Spleen (tissue), 11 donors: ENCODE results near the gene SKOR1. TPM values are rescaled to one million over a fixed set of nuclear protein-coding genes. Genes with fewer than 3 reads are reported as not detected.

Experiments used
- DNase-seq: peaks from one replicate; pipeline ENCODE4 v3.0.0-alpha.2; 2020
- H3K27ac ChIP-seq, 8 donors: fragments of 200-600 bp; sonication (generic) in 7 of 8; 1 replicate in 4 of 8; 2 replicates in 4 of 8; pipeline versions ENCODE4 v1.5.0 to v1.8.0; 2016 to 2021; ENCODE audit warnings: inconsistent platforms in 4 of 8, mild to moderate bottlenecking in 4 of 8, moderate library complexity in 1 of 8
- H3K27me3 ChIP-seq, 7 donors: fragments of 200-600 bp; sonication (generic) in 6 of 7; replicated peaks in 1 of 7; 1 replicate in 4 of 7; 2 replicates in 3 of 7; pipeline versions ENCODE4 v1.5.0 to v1.8.0; 2016 to 2021; ENCODE audit warnings: inconsistent platforms in 3 of 7, mild to moderate bottlenecking in 1 of 7
- H3K36me3 ChIP-seq, 6 donors: fragments of 200-600 bp; sonication (generic) in 5 of 6; 1 replicate in 4 of 6; 2 replicates in 2 of 6; pipeline versions ENCODE4 v1.5.0 to v1.8.0; 2016 to 2021; ENCODE audit warnings: inconsistent platforms in 2 of 6
- H3K4me1 ChIP-seq, 6 donors: fragments of 200-600 bp; sonication (generic) in 5 of 6; 1 replicate in 3 of 6; 2 replicates in 3 of 6; pipeline versions ENCODE4 v1.5.0 to v1.8.0; 2016 to 2021; ENCODE audit warnings: inconsistent platforms in 3 of 6
- H3K4me3 ChIP-seq, 8 donors: fragments of 200-600 bp; sonication (generic) in 7 of 8; 1 replicate in 4 of 8; 2 replicates in 4 of 8; pipeline versions ENCODE4 v1.5.0 to v1.8.0; 2016 to 2021; ENCODE audit warnings: inconsistent platforms in 4 of 8, mild to moderate bottlenecking in 4 of 8, moderate library complexity in 2 of 8
- H3K9me3 ChIP-seq, 8 donors: fragments of 200-600 bp; sonication (generic) in 7 of 8; 1 replicate in 4 of 8; 2 replicates in 4 of 8; pipeline versions ENCODE4 v1.5.0 to v1.8.0; 2016 to 2021; ENCODE audit warnings: inconsistent platforms in 4 of 8
- POLR2A ChIP-seq, 3 donors: fragments of 450-650 bp; IDR thresholded peaks; one replicate each; pipeline ENCODE4 v1.5.1; 2017; ENCODE audit warnings: antibody characterized with exemption in 3 of 3, mild to moderate bottlenecking in 1 of 3
- POLR2AphosphoS5 ChIP-seq, 3 donors: sonication (generic); formaldehyde crosslinking; IDR thresholded peaks; one replicate each; pipeline ENCODE4 v1.5.1; 2017; ENCODE audit warnings: antibody characterized with exemption in 3 of 3
- WGBS, 5 donors: extraction: QIAGEN DNeasy Blood & Tissue Kit in 3 of 5; methylation state at CpG; one replicate each; pipeline versions ENCODE4 v1.1.5 to v1.1.7; 2013 to 2018; 5-methylcytosine and 5-hydroxymethylcytosine counted together
- intact Hi-C: fragments of 100-400 bp; cut with DNase I; formaldehyde crosslinking; loops from one replicate; pipeline ENCODE4 v1.15.0; 2023; ENCODE audit warnings: low total_unique reads
- polyA plus RNA-seq, 3 donors: library from polyadenylated mRNA; stranded (reverse); fragments of 200-250 nt; gene quantifications; one replicate each; pipeline ENCODE4 v1.2.1, GENCODE V29; 2013
- total RNA-seq, 7 donors: library from RNA; depleted of rRNA in 3 of 7; stranded (reverse); fragments of >200 nt in 3 of 7; fragmentation: NEBNext Ultra II Directional in 4 of 7; extraction: Animal tissue kit (Norgen Biotek cat#: 25700) in 4 of 7; gene quantifications; one replicate each; pipeline versions ENCODE4 v1.1.0 to v1.2.1, GENCODE V29; 2016 to 2021
- TF ChIP-seq, protein P1 (sequence below), 11 experiments: fragments of 200-600 bp in 7 of 11; fragments of 450-650 bp in 4 of 11; sonication (generic) in 4 of 11; IDR thresholded peaks in 8 of 11; conservative IDR thresholded peaks in 3 of 11; 1 replicate in 7 of 11; 2 replicates in 4 of 11; pipeline versions ENCODE4 v1.4.0 to v1.8.0; 2016 to 2021; ENCODE audit warnings: antibody characterized with exemption in 11 of 11, inconsistent platforms in 4 of 11, mild to moderate bottlenecking in 1 of 11
- donor health status: healthy with polysubstance abuse.
- donor health status: DM: no; HTN: no; CAD: no; lungs with moderate emphysema.
- donor health status: DM: no; HTN: no; CAD: no.
- donor health status: Bipolar disorder and iron deficiency.
- donor health status: healthy.
- donor health status: DM: no; HTN: no; CAD: no.
- donor health status: DM: yes; HTN: yes; CAD: no.

Gene SKOR1
- total and polyA plus RNA-seq, 10 donors, result 0.06 to 1.1 (median 0.37) TPM

DNA sequence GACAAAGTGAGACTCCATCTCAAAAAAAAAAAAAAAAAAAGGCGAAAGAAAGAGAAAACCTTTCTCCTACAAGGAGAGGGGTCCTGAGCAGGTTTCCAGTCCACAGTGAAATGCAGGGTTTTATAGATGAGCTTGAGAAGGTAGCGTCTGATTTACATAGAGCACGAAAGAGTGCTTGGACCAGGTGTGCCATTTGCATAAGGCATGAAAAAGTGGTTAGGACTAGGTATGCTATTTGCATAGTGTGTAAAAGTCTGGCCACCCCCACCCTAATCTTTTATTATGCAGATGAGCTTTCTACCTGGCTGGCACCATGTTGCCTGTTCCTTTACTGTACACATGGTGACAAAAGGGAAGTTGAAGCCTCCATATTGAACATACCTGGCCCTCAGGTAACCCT is 28.1 kb downstream of the SKOR1 start:
- TF ChIP-seq POLR2AphosphoS5 (IDR thresholded peaks at IDR 0.05), result no peak
- TF ChIP-seq, protein P1, sequence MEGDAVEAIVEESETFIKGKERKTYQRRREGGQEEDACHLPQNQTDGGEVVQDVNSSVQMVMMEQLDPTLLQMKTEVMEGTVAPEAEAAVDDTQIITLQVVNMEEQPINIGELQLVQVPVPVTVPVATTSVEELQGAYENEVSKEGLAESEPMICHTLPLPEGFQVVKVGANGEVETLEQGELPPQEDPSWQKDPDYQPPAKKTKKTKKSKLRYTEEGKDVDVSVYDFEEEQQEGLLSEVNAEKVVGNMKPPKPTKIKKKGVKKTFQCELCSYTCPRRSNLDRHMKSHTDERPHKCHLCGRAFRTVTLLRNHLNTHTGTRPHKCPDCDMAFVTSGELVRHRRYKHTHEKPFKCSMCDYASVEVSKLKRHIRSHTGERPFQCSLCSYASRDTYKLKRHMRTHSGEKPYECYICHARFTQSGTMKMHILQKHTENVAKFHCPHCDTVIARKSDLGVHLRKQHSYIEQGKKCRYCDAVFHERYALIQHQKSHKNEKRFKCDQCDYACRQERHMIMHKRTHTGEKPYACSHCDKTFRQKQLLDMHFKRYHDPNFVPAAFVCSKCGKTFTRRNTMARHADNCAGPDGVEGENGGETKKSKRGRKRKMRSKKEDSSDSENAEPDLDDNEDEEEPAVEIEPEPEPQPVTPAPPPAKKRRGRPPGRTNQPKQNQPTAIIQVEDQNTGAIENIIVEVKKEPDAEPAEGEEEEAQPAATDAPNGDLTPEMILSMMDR (IDR thresholded peaks at IDR 0.05 in 8 of 11, conservative IDR thresholded peaks at IDR 0.05 in 3 of 11), result no peak
- TF ChIP-seq POLR2A (IDR thresholded peaks at IDR 0.05), result no peak
- intact Hi-C loops, result no loop called here
- Histone ChIP-seq H3K4me1 (peaks cover 0 to 14% (median 3%) of the 10 kb centered on the region in 6 donors), H3K36me3 (no peaks in the 10 kb centered on the region), H3K9me3 (peaks cover 0 to 11% (median 0%) of the 10 kb centered on the region in 8 donors), H3K4me3 (no peak overlapping the region), H3K27me3 (no peaks in the 10 kb centered on the region), H3K27ac (no peak overlapping the region)
- 74 to 91% (median 77%) methylated on average over 3 of the region's 3 CpGs for WGBS, 5 donors
- no peak for DNase-seq

DNA sequence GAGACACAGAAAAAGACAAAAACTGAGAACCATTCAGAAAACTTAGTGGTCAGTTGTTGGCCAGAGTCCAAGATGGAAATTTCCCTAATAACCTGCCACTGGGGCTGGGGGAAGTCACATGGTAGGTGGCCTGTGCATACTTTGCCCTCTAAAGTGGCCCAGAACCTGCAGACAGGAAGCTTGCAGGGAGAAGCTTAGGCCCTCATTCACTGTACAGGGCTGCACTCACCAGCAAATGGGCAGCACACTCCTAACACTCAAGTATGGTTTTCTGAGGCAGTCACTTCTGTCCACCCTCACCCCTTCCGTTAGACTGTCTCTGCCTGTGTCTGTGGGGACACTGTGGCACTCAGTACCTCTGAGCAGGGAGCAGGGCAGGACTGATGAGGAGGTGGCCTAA is 29.0 kb downstream of the SKOR1 start:
- Histone ChIP-seq H3K9me3 (peaks cover 0 to 9% (median 0%) of the 10 kb centered on the region in 8 donors), H3K27ac (no peak overlapping the region), H3K36me3 (no peaks in the 10 kb centered on the region), H3K27me3 (no peaks in the 10 kb centered on the region), H3K4me3 (no peak overlapping the region), H3K4me1 (peaks cover 0 to 14% (median 3%) of the 10 kb centered on the region in 6 donors)
- 71 to 100% (median 90%) methylated on average over 1 of the region's 1 CpG for WGBS, 5 donors
- intact Hi-C loops, result no loop called here
- TF ChIP-seq POLR2A (IDR thresholded peaks at IDR 0.05) (no peak), POLR2AphosphoS5 (IDR thresholded peaks at IDR 0.05) (no peak)
- TF ChIP-seq, protein P1 (IDR thresholded peaks at IDR 0.05 in 8 of 11, conservative IDR thresholded peaks at IDR 0.05 in 3 of 11), result no peak
- no peak for DNase-seq

DNA sequence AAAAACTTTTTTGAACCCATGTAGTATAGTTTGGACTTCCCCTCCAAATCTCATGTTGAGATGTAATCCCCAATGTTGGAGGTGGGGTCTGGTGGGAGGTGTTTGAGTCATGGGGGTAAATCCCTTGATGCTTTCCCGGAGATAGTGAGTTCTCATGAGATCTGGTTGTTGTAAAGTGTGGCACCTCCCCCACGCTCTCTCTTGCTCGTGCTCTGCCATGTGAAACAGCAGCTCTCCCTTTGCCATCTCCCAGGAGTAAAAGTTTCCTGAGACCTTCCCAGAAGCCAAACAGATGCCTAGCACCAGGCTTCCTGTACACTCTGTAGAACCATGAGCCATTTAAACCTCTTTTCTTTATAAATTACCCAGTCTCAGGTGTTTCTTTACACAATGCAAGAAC is 30.5 kb downstream of the SKOR1 start:
- Histone ChIP-seq H3K36me3 (no peaks in the 10 kb centered on the region), H3K4me1 (peaks cover 0 to 5% (median under 1%) of the 10 kb centered on the region in 6 donors), H3K27ac (no peak overlapping the region), H3K27me3 (no peaks in the 10 kb centered on the region), H3K9me3 (peaks cover 0 to 5% (median 0%) of the 10 kb centered on the region in 8 donors), H3K4me3 (no peak overlapping the region)
- WGBS, 5 donors, result 47 to 65% (median 57%) methylated on average over 3 of the region's 3 CpGs
- TF ChIP-seq POLR2AphosphoS5 (IDR thresholded peaks at IDR 0.05) (no peak), POLR2A (IDR thresholded peaks at IDR 0.05) (no peak)
- TF ChIP-seq, protein P1 (IDR thresholded peaks at IDR 0.05 in 8 of 11, conservative IDR thresholded peaks at IDR 0.05 in 3 of 11), result no peak
- no peak for DNase-seq
- intact Hi-C loops, result no loop called here

GRCh38 chr15:67857220-67857619 is 31.9 kb downstream of the SKOR1 start:
- intact Hi-C loops, result no loop called here
- no peak overlapping the region for H3K4me3 ChIP-seq
- whole genome bisulfite sequencing, 5 donors, result 80 to 94% (median 91%) methylated on average over 2 to 3 of the region's 3 CpGs
- TF ChIP-seq POLR2A (IDR thresholded peaks at IDR 0.05) (no peak), POLR2AphosphoS5 (IDR thresholded peaks at IDR 0.05) (no peak)
- TF ChIP-seq, protein P1 (IDR thresholded peaks at IDR 0.05 in 8 of 11, conservative IDR thresholded peaks at IDR 0.05 in 3 of 11), result no peak
- H3K36me3 ChIP-seq, result no peaks in the 10 kb centered on the region
- peaks cover 0 to 3% (median 0%) of the 10 kb centered on the region in 6 donors for H3K4me1 ChIP-seq
- H3K27ac ChIP-seq, result no peak overlapping the region
- no peaks in the 10 kb centered on the region for H3K27me3 ChIP-seq
- no peak for DNase-seq
- H3K9me3 ChIP-seq, result no peaks in the 10 kb centered on the region
